Measurements from ENCODE around the gene ADRB2.
A peak's percentile ranks its signal among the peaks of the same experiment; 100 is the strongest.

Gene ADRB2
- long read RNA-seq: 0 reads

DNA sequence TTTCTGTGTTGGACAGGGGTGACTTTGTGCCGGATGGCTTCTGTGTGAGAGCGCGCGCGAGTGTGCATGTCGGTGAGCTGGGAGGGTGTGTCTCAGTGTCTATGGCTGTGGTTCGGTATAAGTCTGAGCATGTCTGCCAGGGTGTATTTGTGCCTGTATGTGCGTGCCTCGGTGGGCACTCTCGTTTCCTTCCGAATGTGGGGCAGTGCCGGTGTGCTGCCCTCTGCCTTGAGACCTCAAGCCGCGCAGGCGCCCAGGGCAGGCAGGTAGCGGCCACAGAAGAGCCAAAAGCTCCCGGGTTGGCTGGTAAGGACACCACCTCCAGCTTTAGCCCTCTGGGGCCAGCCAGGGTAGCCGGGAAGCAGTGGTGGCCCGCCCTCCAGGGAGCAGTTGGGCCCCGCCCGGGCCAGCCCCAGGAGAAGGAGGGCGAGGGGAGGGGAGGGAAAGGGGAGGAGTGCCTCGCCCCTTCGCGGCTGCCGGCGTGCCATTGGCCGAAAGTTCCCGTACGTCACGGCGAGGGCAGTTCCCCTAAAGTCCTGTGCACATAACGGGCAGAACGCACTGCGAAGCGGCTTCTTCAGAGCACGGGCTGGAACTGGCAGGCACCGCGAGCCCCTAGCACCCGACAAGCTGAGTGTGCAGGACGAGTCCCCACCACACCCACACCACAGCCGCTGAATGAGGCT lies at the start of gene ADRB2:
Gene ADRB2 (plus strand): TSS at position 559 of the 686 bp plus-strand sequence. CDS start 221 bp downstream, outside the sequence.
- H3K4me3 ChIP-seq (replicated peaks; ENCODE audit: insufficient read depth, low read length): peak within 1 kb of the TSS; percentile 72
- peak; percentile 92 to 97 for DNase-seq (ENCODE audit: low read depth in 1 of 2, low spot score in 1 of 2)
- no peaks in the 10 kb centered on the region for H3K27me3 ChIP-seq (ENCODE audit: insufficient read depth, poor library complexity, severe bottlenecking)
- H3K27ac ChIP-seq (replicated peaks): peak within 1 kb of the TSS; percentile 84
- TF ChIP-seq GABPA (IDR thresholded peaks at IDR 0.05; ENCODE audit: low read depth): no peak
- TF ChIP-seq, protein P1, sequence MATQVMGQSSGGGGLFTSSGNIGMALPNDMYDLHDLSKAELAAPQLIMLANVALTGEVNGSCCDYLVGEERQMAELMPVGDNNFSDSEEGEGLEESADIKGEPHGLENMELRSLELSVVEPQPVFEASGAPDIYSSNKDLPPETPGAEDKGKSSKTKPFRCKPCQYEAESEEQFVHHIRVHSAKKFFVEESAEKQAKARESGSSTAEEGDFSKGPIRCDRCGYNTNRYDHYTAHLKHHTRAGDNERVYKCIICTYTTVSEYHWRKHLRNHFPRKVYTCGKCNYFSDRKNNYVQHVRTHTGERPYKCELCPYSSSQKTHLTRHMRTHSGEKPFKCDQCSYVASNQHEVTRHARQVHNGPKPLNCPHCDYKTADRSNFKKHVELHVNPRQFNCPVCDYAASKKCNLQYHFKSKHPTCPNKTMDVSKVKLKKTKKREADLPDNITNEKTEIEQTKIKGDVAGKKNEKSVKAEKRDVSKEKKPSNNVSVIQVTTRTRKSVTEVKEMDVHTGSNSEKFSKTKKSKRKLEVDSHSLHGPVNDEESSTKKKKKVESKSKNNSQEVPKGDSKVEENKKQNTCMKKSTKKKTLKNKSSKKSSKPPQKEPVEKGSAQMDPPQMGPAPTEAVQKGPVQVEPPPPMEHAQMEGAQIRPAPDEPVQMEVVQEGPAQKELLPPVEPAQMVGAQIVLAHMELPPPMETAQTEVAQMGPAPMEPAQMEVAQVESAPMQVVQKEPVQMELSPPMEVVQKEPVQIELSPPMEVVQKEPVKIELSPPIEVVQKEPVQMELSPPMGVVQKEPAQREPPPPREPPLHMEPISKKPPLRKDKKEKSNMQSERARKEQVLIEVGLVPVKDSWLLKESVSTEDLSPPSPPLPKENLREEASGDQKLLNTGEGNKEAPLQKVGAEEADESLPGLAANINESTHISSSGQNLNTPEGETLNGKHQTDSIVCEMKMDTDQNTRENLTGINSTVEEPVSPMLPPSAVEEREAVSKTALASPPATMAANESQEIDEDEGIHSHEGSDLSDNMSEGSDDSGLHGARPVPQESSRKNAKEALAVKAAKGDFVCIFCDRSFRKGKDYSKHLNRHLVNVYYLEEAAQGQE (IDR thresholded peaks at IDR 0.05; ENCODE audit: insufficient replicate concordance, low read depth): peak; percentile 50
- TF ChIP-seq POLR2AphosphoS5 (IDR thresholded peaks at IDR 0.05; ENCODE audit: low read depth): peak; percentile 98
- TF ChIP-seq, protein P2, sequence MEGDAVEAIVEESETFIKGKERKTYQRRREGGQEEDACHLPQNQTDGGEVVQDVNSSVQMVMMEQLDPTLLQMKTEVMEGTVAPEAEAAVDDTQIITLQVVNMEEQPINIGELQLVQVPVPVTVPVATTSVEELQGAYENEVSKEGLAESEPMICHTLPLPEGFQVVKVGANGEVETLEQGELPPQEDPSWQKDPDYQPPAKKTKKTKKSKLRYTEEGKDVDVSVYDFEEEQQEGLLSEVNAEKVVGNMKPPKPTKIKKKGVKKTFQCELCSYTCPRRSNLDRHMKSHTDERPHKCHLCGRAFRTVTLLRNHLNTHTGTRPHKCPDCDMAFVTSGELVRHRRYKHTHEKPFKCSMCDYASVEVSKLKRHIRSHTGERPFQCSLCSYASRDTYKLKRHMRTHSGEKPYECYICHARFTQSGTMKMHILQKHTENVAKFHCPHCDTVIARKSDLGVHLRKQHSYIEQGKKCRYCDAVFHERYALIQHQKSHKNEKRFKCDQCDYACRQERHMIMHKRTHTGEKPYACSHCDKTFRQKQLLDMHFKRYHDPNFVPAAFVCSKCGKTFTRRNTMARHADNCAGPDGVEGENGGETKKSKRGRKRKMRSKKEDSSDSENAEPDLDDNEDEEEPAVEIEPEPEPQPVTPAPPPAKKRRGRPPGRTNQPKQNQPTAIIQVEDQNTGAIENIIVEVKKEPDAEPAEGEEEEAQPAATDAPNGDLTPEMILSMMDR (IDR thresholded peaks at IDR 0.05; ENCODE audit: insufficient read depth, low read length): no peak
- peak; percentile 85 for TF ChIP-seq SPI1 (IDR thresholded peaks at IDR 0.05; ENCODE audit: borderline replicate concordance, low read depth)

DNA sequence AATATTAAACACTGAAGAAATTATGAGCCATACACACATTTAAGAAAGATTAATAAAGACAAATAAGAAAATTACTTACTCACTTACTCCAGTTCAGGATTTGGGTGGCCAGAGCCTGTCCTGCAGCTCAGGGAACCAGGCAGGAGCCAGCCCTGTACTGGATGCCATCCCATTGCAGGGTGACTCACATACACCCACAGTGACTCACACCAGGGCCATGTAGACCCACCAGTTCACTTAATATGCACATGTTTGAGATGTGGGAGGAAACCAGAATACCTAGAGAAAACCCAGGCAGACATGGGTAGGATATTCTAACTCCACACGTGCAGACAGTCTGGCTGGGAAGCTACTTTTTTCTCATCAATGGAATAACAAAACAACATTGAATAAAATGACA lies 49.6 kb upstream of the ADRB2 start:
- DNase-seq (ENCODE audit: low read depth in 1 of 2, low spot score in 1 of 2): peak in 1 of 2 experiments; percentile 51
- TF ChIP-seq POLR2AphosphoS5 (IDR thresholded peaks at IDR 0.05; ENCODE audit: low read depth) (no peak), GABPA (IDR thresholded peaks at IDR 0.05; ENCODE audit: low read depth) (no peak), SPI1 (IDR thresholded peaks at IDR 0.05; ENCODE audit: borderline replicate concordance, low read depth) (no peak)
- TF ChIP-seq, protein P1 (IDR thresholded peaks at IDR 0.05; ENCODE audit: insufficient replicate concordance, low read depth): no peak
- TF ChIP-seq, protein P2 (IDR thresholded peaks at IDR 0.05; ENCODE audit: insufficient read depth, low read length): no peak
- Histone ChIP-seq H3K27ac (replicated peaks) (no peak overlapping the region), H3K4me3 (replicated peaks; ENCODE audit: insufficient read depth, low read length) (no peak overlapping the region), H3K27me3 (ENCODE audit: insufficient read depth, poor library complexity, severe bottlenecking) (no peaks in the 10 kb centered on the region)

DNA sequence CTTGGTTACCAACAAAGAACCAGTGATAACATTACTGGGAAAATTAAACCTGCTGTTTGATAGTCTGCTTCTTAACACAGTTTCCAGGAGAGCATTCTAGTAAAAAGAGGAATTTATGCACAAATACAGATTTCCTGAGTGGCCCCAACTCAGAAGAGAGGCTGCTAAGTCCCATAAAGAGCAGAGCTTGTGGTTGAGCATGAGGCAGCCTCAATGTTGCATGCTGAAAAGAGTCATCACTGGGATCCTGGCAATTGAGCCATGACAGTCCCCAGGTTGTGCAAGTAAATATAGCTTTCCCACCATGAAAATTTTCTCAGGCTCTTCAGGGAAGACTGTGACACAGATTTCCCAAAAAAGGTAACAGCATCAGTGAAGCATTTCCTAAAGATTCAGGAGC lies 47.5 kb upstream of the ADRB2 start:
- no peak overlapping the region for H3K4me3 ChIP-seq (replicated peaks; ENCODE audit: insufficient read depth, low read length)
- TF ChIP-seq POLR2AphosphoS5 (IDR thresholded peaks at IDR 0.05; ENCODE audit: low read depth) (no peak), SPI1 (IDR thresholded peaks at IDR 0.05; ENCODE audit: borderline replicate concordance, low read depth) (no peak), GABPA (IDR thresholded peaks at IDR 0.05; ENCODE audit: low read depth) (no peak)
- TF ChIP-seq, protein P1 (IDR thresholded peaks at IDR 0.05; ENCODE audit: insufficient replicate concordance, low read depth): no peak
- TF ChIP-seq, protein P2 (IDR thresholded peaks at IDR 0.05; ENCODE audit: insufficient read depth, low read length): no peak
- peak in 1 of 2 experiments; percentile 57 for DNase-seq (ENCODE audit: low read depth in 1 of 2, low spot score in 1 of 2)
- no peaks in the 10 kb centered on the region for H3K27me3 ChIP-seq (ENCODE audit: insufficient read depth, poor library complexity, severe bottlenecking)
- H3K27ac ChIP-seq (replicated peaks): peak overlapping the region; percentile 43
